Lung (tissue), 16 donors: ENCODE measurements around the gene SCAPER. TPM values are rescaled to one million over a fixed set of nuclear protein-coding genes. Genes with fewer than 3 reads are reported as not detected.
A peak's percentile ranks its signal among the peaks of the same experiment; 100 is the strongest.

Experiments
- ATAC-seq: fragments of 200-7000 bp; cut with Tn5 transposase; one replicate; pipeline ENCODE4 v1.9.1; 2020; ENCODE audit warnings: moderate number of reproducible peaks; ENCODE audit not compliant: insufficient read depth, low FRiP score
- DNase-seq, 3 donors: peaks; one replicate each; pipeline ENCODE4 v3.0.0-alpha.2; 2013 to 2017
- H3K27ac ChIP-seq, 2 donors: one replicate each; pipeline ENCODE4 v1.5.1; 2013; ENCODE audit warnings: mild to moderate bottlenecking in 2 of 2, moderate library complexity in 2 of 2, control low read depth in 1 of 2, inconsistent platforms in 1 of 2, low read depth in 1 of 2, low read length in 1 of 2
- H3K27me3 ChIP-seq, 3 donors: one replicate each; pipeline ENCODE4 v1.5.1; 2013; ENCODE audit warnings: low read length in 2 of 3; ENCODE audit not compliant: control insufficient read depth in 3 of 3, insufficient read depth in 3 of 3
- H3K36me3 ChIP-seq, 4 donors: one replicate each; pipeline ENCODE4 v1.5.1; 2013; ENCODE audit warnings: low read length in 4 of 4, mild to moderate bottlenecking in 1 of 4, moderate library complexity in 1 of 4; ENCODE audit not compliant: control insufficient read depth in 4 of 4, insufficient read depth in 4 of 4
- H3K4me1 ChIP-seq, 5 donors: one replicate each; pipeline ENCODE4 v1.5.1; 2013; ENCODE audit warnings: low read length in 5 of 5, mild to moderate bottlenecking in 2 of 5, moderate library complexity in 1 of 5; ENCODE audit not compliant: control insufficient read depth in 5 of 5, insufficient read depth in 5 of 5
- H3K4me3 ChIP-seq: one replicate; pipeline ENCODE4 v1.5.1; 2013; ENCODE audit warnings: mild to moderate bottlenecking, control low read depth, moderate library complexity
- H3K9ac ChIP-seq, 2 donors: one replicate each; pipeline ENCODE4 v1.5.1; 2013; ENCODE audit warnings: low read length in 2 of 2, control low read depth in 1 of 2; ENCODE audit not compliant: insufficient read depth in 1 of 2
- H3K9me3 ChIP-seq, 4 donors: one replicate each; pipeline ENCODE4 v1.5.1; 2013; ENCODE audit warnings: low read length in 3 of 4, mild to moderate bottlenecking in 1 of 4, moderate library complexity in 1 of 4; ENCODE audit not compliant: control insufficient read depth in 4 of 4, insufficient read depth in 3 of 4
- CTCF ChIP-seq: IDR thresholded peaks from 2 replicates; pipeline ENCODE4 v1.5.1; 2012; ENCODE audit warnings: mild to moderate bottlenecking; ENCODE audit errors: control extremely low read depth, extremely low read depth
- WGBS, 2 donors: extraction: QIAGEN DNeasy Blood & Tissue Kit; methylation state at CpG; one replicate each; pipeline ENCODE4 v1.1.7; 2013; 5-methylcytosine and 5-hydroxymethylcytosine counted together
- long read RNA-seq, 5 donors: transcript quantifications; one replicate each; lab custom pipeline, GENCODE V29; 2026
- polyA plus RNA-seq, 2 donors: library from polyadenylated mRNA; stranded (reverse); fragments of 200-250 nt; gene quantifications; one replicate each; pipeline ENCODE4 v1.2.1, GENCODE V29; 2013
- total RNA-seq, 2 donors: library from RNA; depleted of rRNA in 1 of 2; stranded (reverse); fragments of >200 nt in 1 of 2; gene quantifications; one replicate each; pipeline ENCODE4 v1.2.1, GENCODE V29; 2014 to 2021
- donor health status: control.
- donor health status: control.
- donor health status: Bipolar disorder and iron deficiency.
- donor health status: healthy.
- donor health status: DM: yes; HTN: yes; CAD: no.

The SCAPER gene
- 10 to 100 TPM; 32.0 to 40.2 TPM for total RNA-seq
- 1 to 10 TPM; 3.9 to 7.1 TPM for polyA plus RNA-seq
- long read RNA-seq, donor 1, partial matches to known transcripts: 311 of 316 reads
- long read RNA-seq, donor 1, other reads (novel, unspliced or antisense): 5 of 316 reads
- long read RNA-seq, donor 2: 0 reads
- long read RNA-seq, donor 3: 0 reads
- long read RNA-seq, donor 4: 0 reads
- long read RNA-seq, donor 5, partial matches to known transcripts: 12 of 12 reads
- long read RNA-seq, donor 5, other reads (novel, unspliced or antisense): 0 of 12 reads

- Histone ChIP-seq H3K9ac (peak within 1 kb of the TSS; percentile 82 to 90), H3K36me3 (no peaks in the 10 kb centered on the region), H3K4me3 (peak within 1 kb of the TSS; percentile 95), H3K4me1 (peaks cover 2 to 22% (median 5%) of the 10 kb centered on the region in 5 donors), H3K27me3 (no peaks in the 10 kb centered on the region), H3K27ac (peak within 1 kb of the TSS; percentile 86 to 93), H3K9me3 (no peaks in the 10 kb centered on the region)
- no peak for TF ChIP-seq CTCF
- peak; percentile 93 to 97 (median 94) for DNase-seq
- ATAC-seq: peak; percentile 93
- 1% methylated on average over 61 to 78 of the region's 78 CpGs for WGBS, 2 donors
Observed at GRCh38 chr15:76905013-76905839, at the start of gene SCAPER. Gene SCAPER, minus strand, starts transcription at chr15:76905340. Its CDS starts 21,523 bp downstream, at chr15:76883817.

- Histone ChIP-seq H3K27ac (no peak overlapping the region), H3K4me1 (no peaks in the 10 kb centered on the region), H3K36me3 (peaks cover 5 to 8% (median 6%) of the 10 kb centered on the region in 4 donors), H3K27me3 (no peaks in the 10 kb centered on the region), H3K9me3 (no peaks in the 10 kb centered on the region), H3K4me3 (no peak overlapping the region), H3K9ac (no peak overlapping the region)
- ATAC-seq (no peak), DNase-seq (no peak)
- TF ChIP-seq CTCF: no peak
- 75 to 84% methylated on average over 2 of the region's 2 CpGs for WGBS, 2 donors
Observed at GRCh38 chr15:76954744-76955143, 49.6 kb upstream of the SCAPER start.

- H3K27ac ChIP-seq: no peak overlapping the region
- no peaks in the 10 kb centered on the region for H3K9me3 ChIP-seq
- TF ChIP-seq CTCF: no peak
- no peak overlapping the region for H3K4me3 ChIP-seq
- no peaks in the 10 kb centered on the region for H3K27me3 ChIP-seq
- 61 to 65% methylated on average over 3 of the region's 3 CpGs for WGBS, 2 donors
- DNase-seq (no peak), ATAC-seq (no peak)
- H3K9ac ChIP-seq: no peak overlapping the region
- peaks cover 5 to 11% (median 8%) of the 10 kb centered on the region in 4 donors for H3K36me3 ChIP-seq
- H3K4me1 ChIP-seq: no peaks in the 10 kb centered on the region
Observed at GRCh38 chr15:76953913-76954312, 48.8 kb upstream of the SCAPER start.
